DND-41 (cell line): ENCODE results near the gene ZNF322.

ENCODE experiments used
- ATAC-seq: fragments of 200-7000 bp; cut with Tn5 transposase; 3 replicates; pipeline ENCODE4 v1.9.1; 2021; ENCODE audit warnings: low read depth; ENCODE audit not compliant: insufficient read depth
- DNase-seq: peaks from one replicate; pipeline ENCODE4 v3.0.0-alpha.2; 2020
- H2AFZ ChIP-seq: 2 replicates; pipeline ENCODE4 v1.6.0; 2012; ENCODE audit warnings: low read depth, low read length
- H3K27ac ChIP-seq: 2 replicates; pipeline ENCODE4 v1.5.1; 2012; ENCODE audit warnings: low read length, inconsistent platforms
- H3K27me3 ChIP-seq: fragments of 200-600 bp; sonication (generic); 2 replicates; pipeline ENCODE4 v1.6.0; 2012; ENCODE audit warnings: low read length, mild to moderate bottlenecking, inconsistent platforms; ENCODE audit not compliant: insufficient read depth, poor library complexity
- H3K36me3 ChIP-seq: 2 replicates; pipeline ENCODE4 v1.5.1; 2012; ENCODE audit warnings: low read length, inconsistent platforms; ENCODE audit not compliant: insufficient read depth
- H3K4me1 ChIP-seq: 2 replicates; pipeline ENCODE4 v1.5.1; 2012; ENCODE audit warnings: mild to moderate bottlenecking, low read length; ENCODE audit not compliant: insufficient read depth
- H3K4me2 ChIP-seq: 2 replicates; pipeline ENCODE4 v1.6.0; 2012; ENCODE audit warnings: mild to moderate bottlenecking, moderate library complexity, low read length, inconsistent platforms; ENCODE audit not compliant: insufficient read depth
- H3K4me3 ChIP-seq, 2 experiments: fragments of 200-600 bp in 1 of 2; shearing (Covaris generic) in 1 of 2; 2 replicates each; pipeline ENCODE4 v1.5.1; 2012 to 2016; ENCODE audit warnings: inconsistent platforms in 2 of 2, low read length in 2 of 2, mild to moderate bottlenecking in 2 of 2, low read depth in 1 of 2, moderate library complexity in 1 of 2
- H3K79me2 ChIP-seq: 2 replicates; pipeline ENCODE4 v1.6.0; 2012; ENCODE audit warnings: low read length, inconsistent platforms; ENCODE audit not compliant: insufficient read depth
- H3K9ac ChIP-seq: 2 replicates; pipeline ENCODE4 v1.6.0; 2012; ENCODE audit warnings: low read depth, mild to moderate bottlenecking, inconsistent platforms, low read length, moderate library complexity
- H3K9me3 ChIP-seq: 2 replicates; pipeline ENCODE4 v1.5.1; 2012; ENCODE audit warnings: low read length, moderate library complexity, mild to moderate bottlenecking, inconsistent platforms; ENCODE audit not compliant: insufficient read depth, severe bottlenecking
- H4K20me1 ChIP-seq: 2 replicates; pipeline ENCODE4 v1.6.0; 2012; ENCODE audit warnings: low read length; ENCODE audit not compliant: insufficient read depth
- CTCF ChIP-seq: IDR thresholded peaks from 2 replicates; pipeline ENCODE4 v1.5.1; 2012; ENCODE audit warnings: borderline replicate concordance, low read length, moderate library complexity, mild to moderate bottlenecking; ENCODE audit not compliant: poor library complexity, severe bottlenecking; ENCODE audit errors: extremely low read depth
- EZH2 ChIP-seq: IDR thresholded peaks from 3 replicates; pipeline ENCODE4 v1.6.1; 2012; ENCODE audit warnings: borderline replicate concordance, low read depth, mild to moderate bottlenecking, moderate library complexity, low read length, inconsistent platforms; ENCODE audit not compliant: severe bottlenecking

The ZNF322 gene

GRCh38 chr6:26613201-26613600 lies 46.3 kb downstream of the ZNF322 start:
- H3K4me2 ChIP-seq = no peak overlapping the region

DNA sequence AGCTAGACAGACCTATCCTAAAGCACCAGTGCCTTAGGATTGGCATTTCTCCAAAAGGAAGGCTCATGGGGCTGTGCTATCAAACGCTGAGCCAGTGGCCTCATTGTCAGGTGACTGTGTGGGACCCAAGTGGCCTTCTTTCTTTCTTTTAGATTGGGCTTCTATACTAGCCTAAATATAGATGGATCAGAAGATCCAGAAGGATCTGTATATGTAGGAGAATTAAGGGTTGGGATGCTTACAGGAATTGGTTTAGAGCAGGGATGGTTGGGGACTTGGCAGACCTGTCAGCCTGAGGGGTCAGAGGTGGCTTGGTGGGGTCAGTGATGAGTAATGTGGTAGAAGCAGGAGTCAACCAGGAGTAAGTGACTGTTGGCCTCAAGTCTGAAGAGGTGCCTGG lies 47.9 kb downstream of the ZNF322 start:
- ATAC-seq (no peak), DNase-seq (no peak)
- Histone ChIP-seq H3K27me3 (no peaks in the 10 kb centered on the region), H2AFZ (no peak overlapping the region), H3K27ac (no peak overlapping the region), H3K4me2 (no peak overlapping the region), H3K9me3 (no peaks in the 10 kb centered on the region), H3K36me3 (no peaks in the 10 kb centered on the region), H3K9ac (no peak overlapping the region), H3K79me2 (no peaks in the 10 kb centered on the region), H3K4me1 (peaks cover 4% of the 10 kb centered on the region), H3K4me3 (no peak overlapping the region), H4K20me1 (no peaks in the 10 kb centered on the region)
- TF ChIP-seq EZH2 (no peak), CTCF (no peak)

More at GRCh38 chr6:26613201-26613600, 46.3 kb downstream of the ZNF322 start:
- Histone ChIP-seq H3K4me1 (no peaks in the 10 kb centered on the region), H3K79me2 (no peaks in the 10 kb centered on the region), H3K27ac (no peak overlapping the region), H3K9me3 (no peaks in the 10 kb centered on the region), H3K36me3 (no peaks in the 10 kb centered on the region), H3K4me3 (no peak overlapping the region), H3K9ac (no peak overlapping the region), H3K27me3 (no peaks in the 10 kb centered on the region), H2AFZ (no peak overlapping the region), H4K20me1 (no peaks in the 10 kb centered on the region)
- TF ChIP-seq EZH2 (no peak), CTCF (no peak)
- ATAC-seq (no peak), DNase-seq (no peak)

- H3K9me3 ChIP-seq = no peaks in the 10 kb centered on the region
- ATAC-seq (no peak), DNase-seq (no peak)
- H3K36me3 ChIP-seq = no peaks in the 10 kb centered on the region
- H3K4me2 ChIP-seq = no peak overlapping the region
- H3K79me2 ChIP-seq = no peaks in the 10 kb centered on the region
- no peaks in the 10 kb centered on the region for H4K20me1 ChIP-seq
- no peak overlapping the region for H3K27ac ChIP-seq
- no peak overlapping the region for H3K9ac ChIP-seq
- no peaks in the 10 kb centered on the region for H3K27me3 ChIP-seq
- H3K4me3 ChIP-seq = no peak overlapping the region
- no peak overlapping the region for H2AFZ ChIP-seq
- no peak for TF ChIP-seq EZH2
- TF ChIP-seq CTCF = no peak
- peaks cover 4% of the 10 kb centered on the region for H3K4me1 ChIP-seq
These were observed 50.1 kb downstream of the ZNF322 start for GRCh38 chr6:26609463-26609862.
